Activated CD8-positive, alpha-beta T cell treated with anti-CD3 and anti-CD28 coated beads for 36 hours (primary cell): ENCODE results near the gene CCDC149. TPM values are rescaled to one million over a fixed set of nuclear protein-coding genes. Genes with fewer than 3 reads are reported as not detected.

Source experiments
- ATAC-seq: fragments of 200-7000 bp; cut with Tn5 transposase; one replicate; pipeline ENCODE4 v1.10.0; 2021; ENCODE audit warnings: mild to moderate bottlenecking, moderate library complexity
- CTCF ChIA-PET: fragments of 350-600 bp; sonication (Branson Sonifier 250); formaldehyde crosslinking; loops from one replicate; lab custom pipeline; 2021; ENCODE audit warnings: antibody characterized with exemption; lab: Charles Lee
- POLR2A ChIA-PET: fragments of 350-600 bp; sonication (Branson Sonifier 250); formaldehyde crosslinking; loops from one replicate; lab custom pipeline; 2021; ENCODE audit warnings: antibody characterized with exemption; lab: Charles Lee
- DNase-seq: peaks from one replicate; pipeline ENCODE4 v3.0.0-alpha.2; 2020
- H3K27ac Mint-ChIP-seq: one replicate; pipeline ENCODE4 v1.8.0; 2021; ENCODE audit warnings: mild to moderate bottlenecking, mixed read lengths
- H3K27me3 Mint-ChIP-seq: one replicate; pipeline ENCODE4 v1.8.0; 2021; ENCODE audit warnings: mixed read lengths
- H3K36me3 Mint-ChIP-seq: one replicate; pipeline ENCODE4 v1.8.0; 2021; ENCODE audit warnings: low read depth, mixed read lengths
- H3K4me1 Mint-ChIP-seq: one replicate; pipeline ENCODE4 v1.8.0; 2021; ENCODE audit warnings: low read depth, mixed read lengths
- H3K4me3 Mint-ChIP-seq: one replicate; pipeline ENCODE4 v1.8.0; 2021; ENCODE audit warnings: mild to moderate bottlenecking, moderate library complexity, mixed read lengths
- H3K9me3 Mint-ChIP-seq: one replicate; pipeline ENCODE4 v1.8.0; 2021; ENCODE audit warnings: mixed read lengths
- CTCF ChIP-seq: fragments of 200-600 bp; IDR thresholded peaks from one replicate; pipeline ENCODE4 v1.8.0; 2022; ENCODE audit warnings: antibody characterized with exemption, mild to moderate bottlenecking
- intact Hi-C: fragments of 100-400 bp; cut with micrococcal nuclease; formaldehyde crosslinking; loops from one replicate; pipeline ENCODE4 v1.10.0; 2022
- total RNA-seq, 2 experiments: library from RNA; stranded (reverse); gene quantifications; one replicate each; pipeline ENCODE4 v1.2.3, GENCODE V29; 2021

CCDC149 gene
- total RNA-seq, 2 experiments from 2014 or later, result not detected

GRCh38 chr4:24824720-24825119 is 88.1 kb downstream of the CCDC149 start:
- TF ChIP-seq CTCF, result no peak

GRCh38 chr4:24820541-24820940 is 92.3 kb downstream of the CCDC149 start:
- Mint-ChIP-seq H3K36me3 (no peaks in the 10 kb centered on the region), H3K4me1 (no peaks in the 10 kb centered on the region), H3K9me3 (no peaks in the 10 kb centered on the region), H3K27me3 (no peaks in the 10 kb centered on the region), H3K4me3 (no peak overlapping the region), H3K27ac (no peak overlapping the region)
- ChIA-PET POLR2A (no interaction called here), CTCF (no interaction called here)
- no peak for TF ChIP-seq CTCF
- intact Hi-C loops, result no loop called here
- DNase-seq (no peak), ATAC-seq (no peak)

More at GRCh38 chr4:24824720-24825119, 88.1 kb downstream of the CCDC149 start:
- no peak overlapping the region for H3K4me3 Mint-ChIP-seq
- no peaks in the 10 kb centered on the region for H3K4me1 Mint-ChIP-seq
- H3K36me3 Mint-ChIP-seq, result no peaks in the 10 kb centered on the region
- ChIA-PET CTCF (no interaction called here), POLR2A (no interaction called here)
- intact Hi-C loops, result no loop called here
- ATAC-seq (no peak), DNase-seq (no peak)
- no peaks in the 10 kb centered on the region for H3K9me3 Mint-ChIP-seq
- peaks cover 2% of the 10 kb centered on the region for H3K27me3 Mint-ChIP-seq
- H3K27ac Mint-ChIP-seq, result no peak overlapping the region

- intact Hi-C loops, result no loop called here
- ChIA-PET CTCF (no interaction called here), POLR2A (no interaction called here)
- ATAC-seq, result no peak
- DNase-seq, result no peak
- Mint-ChIP-seq H3K4me1 (no peaks in the 10 kb centered on the region), H3K36me3 (no peaks in the 10 kb centered on the region), H3K4me3 (no peak overlapping the region), H3K27ac (no peak overlapping the region), H3K27me3 (peaks cover 1% of the 10 kb centered on the region), H3K9me3 (peaks cover 1% of the 10 kb centered on the region)
- no peak for TF ChIP-seq CTCF
Observed at GRCh38 chr4:24816797-24817196, 96.0 kb downstream of the CCDC149 start.

GRCh38 chr4:24813732-24814131 is 99.1 kb downstream of the CCDC149 start:
- TF ChIP-seq CTCF, result no peak
- Mint-ChIP-seq H3K4me3 (no peak overlapping the region), H3K36me3 (no peaks in the 10 kb centered on the region), H3K9me3 (peaks cover 1% of the 10 kb centered on the region), H3K4me1 (no peaks in the 10 kb centered on the region), H3K27ac (no peak overlapping the region), H3K27me3 (peaks cover 1% of the 10 kb centered on the region)
- DNase-seq, result no peak
- ChIA-PET POLR2A (no interaction called here), CTCF (no interaction called here)
- no peak for ATAC-seq
- intact Hi-C loops, result no loop called here

- DNase-seq (no peak), ATAC-seq (no peak)
- no peak overlapping the region for H3K4me3 Mint-ChIP-seq
- POLR2A ChIA-PET, result no interaction called here
- TF ChIP-seq CTCF, result no peak
- no peaks in the 10 kb centered on the region for H3K36me3 Mint-ChIP-seq
- H3K27me3 Mint-ChIP-seq, result peaks cover 1% of the 10 kb centered on the region
- H3K27ac Mint-ChIP-seq, result no peak overlapping the region
- H3K9me3 Mint-ChIP-seq, result peaks cover 1% of the 10 kb centered on the region
- intact Hi-C loops, result no loop called here
- H3K4me1 Mint-ChIP-seq, result no peaks in the 10 kb centered on the region
- CTCF ChIA-PET, result no interaction called here
Observed at GRCh38 chr4:24810871-24811631, 101.8 kb downstream of the CCDC149 start.
